Natural killer cell (primary cell): Measurements from ENCODE around the gene PCNX1. TPM values are rescaled to one million over a fixed set of nuclear protein-coding genes. Genes with fewer than 3 reads are reported as not detected.
A peak's percentile ranks its signal among the peaks of the same experiment; 100 is the strongest.

Experiments used
- ATAC-seq, 3 donors: fragments of 150-1000 bp in 2 of 3; fragments of 200-7000 bp in 1 of 3; cut with Tn5 transposase; 1 replicate in 1 of 3; 2 replicates in 2 of 3; pipeline ENCODE4 v1.10.0; 2021; ENCODE audit warnings: mild to moderate bottlenecking in 2 of 3, moderate library complexity in 2 of 3
- DNase-seq, 2 donors: peaks; one replicate each; pipeline versions ENCODE4 v3.0.0 to v3.0.0-alpha.2; 2013 to 2021; ENCODE audit warnings: mixed read lengths in 1 of 2
- H3K27ac ChIP-seq: one replicate; pipeline ENCODE4 v1.5.1; 2013; ENCODE audit warnings: mild to moderate bottlenecking, low read length
- H3K27me3 ChIP-seq: one replicate; pipeline ENCODE4 v1.6.1; 2013; ENCODE audit warnings: low read length; ENCODE audit not compliant: control insufficient read depth, insufficient read depth
- H3K36me3 ChIP-seq: one replicate; pipeline ENCODE4 v1.6.1; 2013; ENCODE audit warnings: low read length; ENCODE audit not compliant: control insufficient read depth, insufficient read depth
- H3K4me1 ChIP-seq: one replicate; pipeline ENCODE4 v1.6.1; 2013; ENCODE audit warnings: low read length; ENCODE audit not compliant: control insufficient read depth, insufficient read depth
- H3K4me3 ChIP-seq: one replicate; pipeline ENCODE4 v1.5.1; 2013; ENCODE audit warnings: low read length
- H3K9me3 ChIP-seq: one replicate; pipeline ENCODE4 v1.6.1; 2013; ENCODE audit warnings: low read length; ENCODE audit not compliant: control insufficient read depth, insufficient read depth
- H3K27ac Mint-ChIP-seq, 2 donors: one replicate each; pipeline ENCODE4 v1.8.0; 2022; ENCODE audit warnings: mild to moderate bottlenecking in 2 of 2, mixed read lengths in 2 of 2, moderate library complexity in 1 of 2
- H3K27me3 Mint-ChIP-seq, 2 donors: one replicate each; pipeline ENCODE4 v1.8.0; 2022; ENCODE audit warnings: low read depth in 2 of 2, mixed read lengths in 2 of 2
- H3K36me3 Mint-ChIP-seq: one replicate; pipeline ENCODE4 v1.8.0; 2022; ENCODE audit warnings: mixed read lengths
- H3K4me1 Mint-ChIP-seq, 2 donors: one replicate each; pipeline ENCODE4 v1.8.0; 2022; ENCODE audit warnings: mixed read lengths in 2 of 2
- H3K4me3 Mint-ChIP-seq: one replicate; pipeline ENCODE4 v1.8.0; 2022; ENCODE audit warnings: mild to moderate bottlenecking, moderate library complexity, mixed read lengths
- H3K9me3 Mint-ChIP-seq, 2 donors: one replicate each; pipeline ENCODE4 v1.8.0; 2022; ENCODE audit warnings: mixed read lengths in 2 of 2
- CTCF ChIP-seq: fragments of 200-600 bp; IDR thresholded peaks from one replicate; pipeline ENCODE4 v1.8.0; 2022; ENCODE audit warnings: antibody characterized with exemption
- WGBS: methylation state at CpG from one replicate; pipeline ENCODE4 v1.1.7; 2013; ENCODE audit warnings: missing lambda C conversion rate; ENCODE audit not compliant: insufficient coverage; 5-methylcytosine and 5-hydroxymethylcytosine counted together
- intact Hi-C: fragments of 100-400 bp; cut with micrococcal nuclease; formaldehyde crosslinking; loops from one replicate; pipeline ENCODE4 v1.14.2; 2022
- total RNA-seq, 4 donors: library from RNA; stranded (reverse); fragments of 120-200 nt in 1 of 4; gene quantifications; one replicate each; pipeline versions ENCODE4 v1.2.3 to v1.2.4, GENCODE V29; 2013 to 2022

Gene PCNX1
- total RNA-seq, 3 donors from 2014 or later (not counting 1 experiment from before 2014, with no cell fraction given), result 79.8 to 124 (median 119) TPM

- Mint-ChIP-seq H3K27me3 (no peaks in the 10 kb centered on the region), H3K36me3 (no peaks in the 10 kb centered on the region), H3K9me3 (no peaks in the 10 kb centered on the region), H3K4me1 (peaks cover 12 to 13% of the 10 kb centered on the region in 2 donors), H3K4me3 (no peak overlapping the region), H3K27ac (no peak overlapping the region)
- Histone ChIP-seq H3K4me1 (peaks cover 5% of the 10 kb centered on the region), H3K36me3 (peaks cover 3% of the 10 kb centered on the region), H3K4me3 (no peak overlapping the region), H3K9me3 (no peaks in the 10 kb centered on the region), H3K27ac (no peak overlapping the region), H3K27me3 (no peaks in the 10 kb centered on the region)
- ATAC-seq, result no peak
- 89% methylated on average over 1 of the region's 3 CpGs for WGBS
- TF ChIP-seq CTCF, result no peak
- intact Hi-C loops, result loop anchor here (1.0 to 2.0 kb wide), 2 partner anchors 49 to 140 kb away; partner anchors contain the start of gene PCNX1
- no peak for DNase-seq
These were observed 49.3 kb downstream of the PCNX1 start for GRCh38 chr14:70956511-70956910.

GRCh38 chr14:70957710-70958109 is 50.5 kb downstream of the PCNX1 start:
- peaks cover 8% of the 10 kb centered on the region for H3K36me3 ChIP-seq
- H3K27me3 ChIP-seq, result no peaks in the 10 kb centered on the region
- Mint-ChIP-seq H3K36me3 (no peaks in the 10 kb centered on the region), H3K27me3 (no peaks in the 10 kb centered on the region), H3K4me3 (no peak overlapping the region), H3K4me1 (peaks cover 11 to 15% of the 10 kb centered on the region in 2 donors), H3K27ac (no peak overlapping the region), H3K9me3 (no peaks in the 10 kb centered on the region)
- intact Hi-C loops, result loop anchor here (2.0 kb wide), 1 partner anchor 141 kb away; no protein-coding TSS in a partner anchor
- peaks cover 5% of the 10 kb centered on the region for H3K4me1 ChIP-seq
- TF ChIP-seq CTCF, result no peak
- DNase-seq, result no peak
- 92% methylated on average over 2 of the region's 2 CpGs for WGBS
- H3K9me3 ChIP-seq, result no peaks in the 10 kb centered on the region
- H3K4me3 ChIP-seq, result no peak overlapping the region
- no peak overlapping the region for H3K27ac ChIP-seq
- ATAC-seq, result no peak

GRCh38 chr14:70962935-70963334 is 55.7 kb downstream of the PCNX1 start:
- H3K4me3 Mint-ChIP-seq, result no peak overlapping the region
- ATAC-seq, result no peak
- no peaks in the 10 kb centered on the region for H3K9me3 Mint-ChIP-seq
- H3K4me1 ChIP-seq, result no peaks in the 10 kb centered on the region
- peak overlapping the region; percentile 52 to 56 for H3K27ac Mint-ChIP-seq
- H3K4me1 Mint-ChIP-seq, result peaks cover 13 to 17% of the 10 kb centered on the region in 2 donors
- intact Hi-C loops, result no loop called here
- no peak overlapping the region for H3K27ac ChIP-seq
- H3K4me3 ChIP-seq, result no peak overlapping the region
- H3K27me3 ChIP-seq, result no peaks in the 10 kb centered on the region
- DNase-seq, result no peak
- 83% methylated on average over 1 of the region's 2 CpGs for WGBS
- TF ChIP-seq CTCF, result no peak
- peaks cover 24% of the 10 kb centered on the region for H3K36me3 ChIP-seq
- no peaks in the 10 kb centered on the region for H3K36me3 Mint-ChIP-seq
- H3K27me3 Mint-ChIP-seq, result no peaks in the 10 kb centered on the region
- H3K9me3 ChIP-seq, result no peaks in the 10 kb centered on the region

GRCh38 chr14:70964492-70964891 is 57.2 kb downstream of the PCNX1 start:
- no peaks in the 10 kb centered on the region for H3K36me3 Mint-ChIP-seq
- no peak for DNase-seq
- no peak for ATAC-seq
- Histone ChIP-seq H3K4me3 (no peak overlapping the region), H3K27me3 (no peaks in the 10 kb centered on the region), H3K9me3 (no peaks in the 10 kb centered on the region), H3K36me3 (peaks cover 32% of the 10 kb centered on the region), H3K27ac (no peak overlapping the region), H3K4me1 (no peaks in the 10 kb centered on the region)
- intact Hi-C loops, result no loop called here
- 89% methylated on average over 2 of the region's 3 CpGs for WGBS
- no peak for TF ChIP-seq CTCF
- H3K27ac Mint-ChIP-seq, result peak overlapping the region in 1 of 2 donors; percentile 56
- no peaks in the 10 kb centered on the region for H3K27me3 Mint-ChIP-seq
- H3K9me3 Mint-ChIP-seq, result no peaks in the 10 kb centered on the region
- no peak overlapping the region for H3K4me3 Mint-ChIP-seq
- peaks cover 14 to 18% of the 10 kb centered on the region in 2 donors for H3K4me1 Mint-ChIP-seq
